HG02642 (cell line): ENCODE results near the gene MCC.

Experiments
- ATAC-seq: cut with Tn5 transposase; IDR thresholded peaks from one replicate; pipeline ENCODE4 v1.9.1; 2021; ENCODE audit warnings: mild to moderate bottlenecking; ENCODE audit not compliant: unreplicated experiment, poor library complexity

Gene MCC

DNA sequence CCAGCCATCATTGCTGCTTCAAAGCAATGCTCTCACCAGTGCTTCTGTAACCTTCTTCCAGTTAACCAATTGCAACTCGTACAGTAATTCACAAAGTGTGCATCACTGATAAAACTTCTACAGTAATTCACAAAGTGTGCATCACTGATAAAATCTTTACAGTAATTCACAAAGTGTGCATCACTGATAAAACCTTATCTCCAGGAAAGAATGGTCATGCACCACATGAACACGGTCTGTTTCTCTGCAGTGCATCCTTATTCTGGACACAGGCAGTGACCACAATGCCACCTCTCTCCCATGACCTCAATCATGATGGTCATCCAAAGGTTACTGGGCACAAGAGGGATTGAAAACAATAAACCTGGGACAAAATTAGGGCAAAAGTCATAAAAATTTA lies 207.1 kb downstream of the MCC start:
- no peak for ATAC-seq

DNA sequence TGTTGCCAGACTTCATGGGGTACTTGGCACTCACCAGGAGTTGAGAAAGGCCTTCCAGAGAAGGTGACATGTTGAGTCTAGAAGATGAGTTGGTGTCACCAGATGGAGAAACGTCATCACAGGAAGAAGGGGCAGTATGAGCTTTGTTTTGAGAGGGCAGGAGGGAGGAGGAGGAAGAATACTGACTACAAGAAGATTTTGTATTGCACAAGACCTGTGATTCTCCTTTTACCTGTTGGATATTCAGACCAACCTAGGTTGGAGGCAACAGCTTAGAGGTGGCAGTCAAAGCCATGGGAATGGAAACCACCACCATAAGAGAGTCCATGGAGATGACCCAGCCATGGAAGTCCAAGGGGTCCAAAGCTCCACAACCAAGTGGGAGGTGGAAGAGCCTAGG lies 207.7 kb downstream of the MCC start:
- no peak for ATAC-seq

DNA sequence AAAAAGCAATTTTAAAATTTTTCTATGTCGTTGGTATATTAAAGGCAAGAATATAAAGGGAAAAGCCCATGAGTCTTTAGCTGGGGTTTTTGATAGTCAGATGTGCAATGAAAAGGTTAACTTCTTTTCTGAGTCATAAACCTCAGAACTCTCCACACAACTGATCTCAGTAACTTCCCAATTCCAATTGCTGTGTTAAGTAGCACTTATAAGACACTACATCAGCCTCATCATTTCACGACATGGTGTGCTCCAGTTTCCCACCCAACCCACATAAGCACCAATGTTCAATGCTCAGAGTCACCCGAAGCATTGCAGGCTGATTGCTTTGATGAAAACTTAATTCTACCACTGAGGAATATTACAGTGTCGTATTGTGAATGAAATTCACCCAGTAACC lies 209.3 kb downstream of the MCC start:
- no peak for ATAC-seq

DNA sequence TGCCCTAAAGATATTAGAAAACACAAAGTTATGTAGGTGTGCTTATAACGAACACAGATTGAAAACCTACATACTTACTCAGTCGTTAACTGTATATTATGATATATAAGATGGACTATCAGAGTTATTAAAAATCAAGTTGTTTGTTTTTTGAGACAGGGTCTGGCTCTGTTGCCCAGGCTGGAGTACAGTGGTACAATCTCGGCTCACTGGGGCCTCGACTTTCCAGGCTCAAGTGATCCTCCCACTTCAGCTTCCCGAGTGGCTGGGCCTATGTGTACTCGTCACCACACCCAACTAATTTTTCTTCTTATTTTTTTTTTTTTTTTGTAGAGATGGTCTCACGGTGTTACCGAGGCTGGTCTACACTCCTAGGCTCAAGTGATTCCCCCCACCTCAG lies 211.8 kb downstream of the MCC start:
- no peak for ATAC-seq

DNA sequence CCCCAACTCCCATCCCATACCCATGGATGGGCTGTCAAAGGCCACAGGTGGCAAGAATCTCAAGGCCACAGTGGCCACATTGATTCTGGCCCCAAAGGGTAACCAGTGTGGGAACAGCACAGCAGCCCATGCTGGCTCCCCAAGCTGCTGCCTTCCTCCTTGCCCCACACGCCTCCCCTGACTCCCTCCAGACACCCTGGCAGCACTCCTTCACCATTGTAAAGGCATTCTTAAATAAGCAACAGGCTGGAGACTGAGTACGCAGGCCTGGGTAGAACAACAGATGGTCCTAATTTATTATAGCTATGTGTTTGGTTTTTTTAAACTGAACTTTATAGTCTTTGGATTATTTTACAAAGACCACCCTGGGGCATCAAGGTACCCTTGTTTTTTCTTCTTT lies 212.3 kb downstream of the MCC start:
- ATAC-seq: no peak

GRCh38 chr5:113274836-113275414 lies 213.3 kb downstream of the MCC start:
- ATAC-seq: no peak

DNA sequence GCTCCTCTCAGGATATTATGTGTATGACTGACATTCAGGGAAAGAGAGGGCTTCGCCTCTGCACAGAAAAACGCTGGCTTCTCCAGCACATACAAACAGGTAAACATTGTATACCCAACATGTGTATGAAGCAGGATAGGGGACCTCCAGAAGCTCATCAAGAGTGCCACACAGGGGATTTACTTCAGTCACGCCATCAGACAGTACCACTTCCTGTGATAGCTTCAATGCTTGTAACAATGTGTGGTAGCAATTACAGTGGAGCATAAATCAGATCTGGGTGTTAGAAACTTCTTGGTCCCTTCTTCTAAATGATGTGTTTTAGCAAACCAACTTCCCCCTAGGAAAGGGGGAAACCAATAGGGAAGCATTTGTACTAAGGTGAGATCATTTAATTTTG lies 214.3 kb downstream of the MCC start:
- no peak for ATAC-seq

DNA sequence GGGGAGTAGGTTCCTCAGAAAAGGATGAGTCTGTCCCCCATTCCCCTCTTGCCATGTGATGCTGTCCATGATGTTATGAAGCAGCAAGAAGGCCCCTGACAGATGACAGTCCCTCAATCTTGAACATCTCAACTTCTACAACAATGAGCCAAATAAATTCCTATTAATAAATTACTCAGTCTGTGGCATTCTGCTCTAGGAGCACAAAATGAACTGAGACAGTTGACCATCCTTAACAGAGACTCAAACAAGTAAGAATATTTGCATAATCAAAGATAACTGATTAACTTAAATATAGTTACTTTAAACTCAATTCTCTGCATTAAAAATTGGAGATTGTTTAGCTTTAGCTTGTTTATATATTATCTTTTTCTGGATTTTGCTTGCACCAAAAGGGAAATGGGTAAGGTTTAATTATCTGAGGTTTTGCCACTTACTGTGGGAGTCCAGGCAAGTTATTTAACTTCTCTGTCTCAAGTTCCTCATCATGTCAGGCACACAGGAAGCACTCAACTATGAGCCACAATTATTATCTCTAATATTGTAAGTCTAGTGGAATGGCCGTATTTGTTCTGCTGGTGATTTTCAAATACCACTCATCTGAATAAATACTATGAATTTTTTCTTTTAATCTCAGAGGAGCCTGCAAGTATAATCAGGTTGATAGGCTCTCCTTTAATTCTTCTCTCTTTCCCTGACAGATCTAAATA lies 216.4 kb downstream of the MCC start:
- ATAC-seq: no peak

- no peak for ATAC-seq
These were observed 217.2 kb downstream of the MCC start for GRCh38 chr5:113271015-113271414.

- no peak for ATAC-seq
These were observed 218.2 kb downstream of the MCC start for GRCh38 chr5:113270086-113270485.

- ATAC-seq: no peak
These were observed 218.9 kb downstream of the MCC start for GRCh38 chr5:113269023-113269997.

DNA sequence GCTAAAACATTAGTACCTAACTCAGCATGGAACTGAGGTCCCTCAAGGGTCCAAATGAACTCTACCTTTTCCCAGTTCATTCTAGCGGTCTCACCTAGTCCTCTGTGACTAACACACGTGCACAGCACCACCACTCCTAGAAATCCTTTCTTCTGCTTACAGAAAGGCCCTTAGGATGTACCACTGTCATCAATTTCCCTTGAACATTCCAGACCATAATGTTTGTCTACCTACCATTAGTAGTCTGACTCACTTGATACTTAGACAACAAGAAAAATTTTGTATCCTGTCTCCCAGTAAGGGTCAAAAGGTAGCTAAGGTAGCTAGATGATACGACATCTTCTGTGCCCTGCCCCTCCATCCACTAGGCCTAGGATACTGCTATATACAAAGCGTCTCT lies 220.0 kb downstream of the MCC start:
- no peak for ATAC-seq

GRCh38 chr5:113267361-113267900 lies 220.8 kb downstream of the MCC start:
- no peak for ATAC-seq

DNA sequence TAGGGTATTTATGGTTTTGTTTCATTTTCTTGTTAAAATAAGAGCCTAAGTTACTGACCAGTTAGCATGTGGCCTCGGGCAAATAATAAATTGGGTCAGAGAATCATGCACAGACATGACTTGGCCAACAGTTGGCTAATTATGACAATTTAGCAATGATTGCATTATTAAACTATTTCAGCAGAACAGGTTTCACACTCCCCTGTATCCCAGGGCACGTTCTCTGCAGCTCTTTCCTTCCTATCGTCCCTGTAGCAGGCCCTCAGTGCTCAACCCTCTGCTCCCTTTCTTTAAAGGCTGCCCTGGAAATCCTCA lies 221.4 kb downstream of the MCC start:
- ATAC-seq: no peak

- ATAC-seq: no peak
These were observed 221.9 kb downstream of the MCC start for GRCh38 chr5:113266227-113266912.

GRCh38 chr5:113265190-113265589 lies 223.1 kb downstream of the MCC start:
- ATAC-seq: no peak

- no peak for ATAC-seq
These were observed 224.2 kb downstream of the MCC start for GRCh38 chr5:113264046-113264445.

- no peak for ATAC-seq
These were observed 224.7 kb downstream of the MCC start for GRCh38 chr5:113263545-113263944.

- ATAC-seq: no peak
These were observed 225.6 kb downstream of the MCC start for GRCh38 chr5:113262674-113263073.

DNA sequence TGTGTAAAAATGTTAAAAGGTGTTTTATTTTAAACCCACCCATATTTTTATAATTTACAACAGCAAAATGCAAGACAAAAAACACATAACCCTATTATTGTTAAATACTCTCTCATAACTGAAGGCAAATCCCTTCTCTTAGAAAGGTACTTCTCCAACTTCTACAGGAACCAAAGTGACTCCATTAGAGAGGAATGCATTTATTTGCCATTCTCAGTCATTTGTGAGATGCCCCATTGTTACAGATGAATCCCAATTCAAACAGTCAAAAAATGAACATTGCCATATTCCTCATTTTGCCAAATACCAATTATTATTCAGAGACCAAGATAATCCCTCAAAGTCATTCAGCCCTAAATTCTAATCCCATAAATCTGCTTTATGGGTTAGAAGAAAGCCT lies 229.2 kb downstream of the MCC start:
- no peak for ATAC-seq

GRCh38 chr5:113257545-113257944 lies 230.7 kb downstream of the MCC start:
- no peak for ATAC-seq
